GM23248 (cell line): Measurements from ENCODE around the gene L1TD1. TPM values are rescaled to one million over a fixed set of nuclear protein-coding genes. Genes with fewer than 3 reads are reported as not detected.
"Not testable (repeated sequence)": the region's sequence is repeated elsewhere in the genome, so short reads cannot be mapped to it uniquely, and the experiment has no call there.

Experiments used
- DNase-seq: peaks from one replicate; pipeline ENCODE4 v3.0.0-alpha.2; 2015
- H2AFZ ChIP-seq: fragments of 200-600 bp; sonication (generic); 2 replicates; pipeline ENCODE4 v1.6.1; 2016; ENCODE audit warnings: antibody characterized with exemption
- H3F3A ChIP-seq: fragments of 200-600 bp; sonication (generic); 2 replicates; pipeline ENCODE4 v1.6.1; 2016; ENCODE audit warnings: mild to moderate bottlenecking, antibody characterized with exemption, mixed run types; ENCODE audit not compliant: insufficient read depth
- H3K27ac ChIP-seq: fragments of 200-600 bp; sonication (generic); 2 replicates; pipeline ENCODE4 v1.5.1; 2016; ENCODE audit warnings: mild to moderate bottlenecking
- H3K27me3 ChIP-seq: fragments of 200-600 bp; sonication (generic); replicated peaks from 2 replicates; pipeline ENCODE4 v1.6.1; 2016; ENCODE audit warnings: mild to moderate bottlenecking; ENCODE audit not compliant: insufficient read depth
- H3K36me3 ChIP-seq: fragments of 200-600 bp; sonication (generic); 2 replicates; pipeline ENCODE4 v1.6.1; 2016; ENCODE audit warnings: low read depth, mild to moderate bottlenecking
- H3K4me1 ChIP-seq: fragments of 200-600 bp; sonication (generic); 2 replicates; pipeline ENCODE4 v1.6.1; 2016; ENCODE audit warnings: mild to moderate bottlenecking; ENCODE audit not compliant: insufficient read depth
- H3K4me2 ChIP-seq: fragments of 200-600 bp; sonication (generic); one replicate; pipeline ENCODE4 v1.6.1; 2016; ENCODE audit warnings: mild to moderate bottlenecking; ENCODE audit not compliant: unreplicated experiment
- H3K4me3 ChIP-seq: fragments of 200-600 bp; sonication (generic); 2 replicates; pipeline ENCODE4 v1.5.1; 2016; ENCODE audit warnings: mild to moderate bottlenecking
- H3K79me2 ChIP-seq: fragments of 200-600 bp; sonication (generic); 2 replicates; pipeline ENCODE4 v1.6.1; 2016; ENCODE audit warnings: mild to moderate bottlenecking; ENCODE audit not compliant: insufficient read depth
- H3K9ac ChIP-seq: fragments of 200-600 bp; sonication (generic); 2 replicates; pipeline ENCODE4 v1.6.1; 2016; ENCODE audit warnings: mild to moderate bottlenecking
- H3K9me2 ChIP-seq: fragments of 200-600 bp; sonication (generic); 2 replicates; pipeline ENCODE4 v1.6.1; 2016; ENCODE audit warnings: mixed run types, mild to moderate bottlenecking, moderate library complexity; ENCODE audit not compliant: insufficient read depth
- H3K9me3 ChIP-seq: fragments of 200-600 bp; sonication (generic); one replicate; pipeline ENCODE4 v1.6.1; 2017; ENCODE audit warnings: low read depth
- H4K20me1 ChIP-seq: fragments of 200-600 bp; sonication (generic); 2 replicates; pipeline ENCODE4 v1.6.0; 2016; ENCODE audit not compliant: insufficient read depth
- EZH2 ChIP-seq: fragments of 200-600 bp; sonication (generic); IDR thresholded peaks from 2 replicates; pipeline ENCODE4 v1.6.1; 2018; ENCODE audit warnings: antibody characterized with exemption, mild to moderate bottlenecking; ENCODE audit not compliant: insufficient read depth, poor library complexity, severe bottlenecking
- EZH2phosphoT487 ChIP-seq: fragments of 200-600 bp; sonication (generic); IDR thresholded peaks from 2 replicates; pipeline ENCODE4 v1.6.1; 2018; ENCODE audit warnings: antibody characterized with exemption, moderate library complexity, mild to moderate bottlenecking, low read depth; ENCODE audit not compliant: insufficient read depth
- WGBS, 2 experiments: methylation state at CpG; one replicate each; pipeline ENCODE4 v1.1.6; 2015 to 2017; ENCODE audit warnings: low lambda C conversion rate in 2 of 2, low coverage in 1 of 2; ENCODE audit errors: missing lambda C conversion rate in 2 of 2; 5-methylcytosine and 5-hydroxymethylcytosine counted together
- in situ Hi-C: fragments of 300-500 bp; cut with MboI; formaldehyde crosslinking; loops from 2 replicates; pipeline ENCODE4 v1.15.0; 2020
- polyA plus RNA-seq: library from polyadenylated mRNA; unstranded; fragments of >200 nt; fragmentation: Nextera tagmentation; extraction: Ambion mirVana; gene quantifications from 2 replicates; pipeline ENCODE4 v1.2.1, GENCODE V29; 2016
- total RNA-seq: library from RNA; depleted of rRNA; stranded (reverse); fragments of >200 nt; shearing (Covaris generic); gene quantifications from 2 replicates; pipeline ENCODE4 v1.2.3, GENCODE V29; 2014

The L1TD1 gene
- total and polyA plus RNA-seq, 2 experiments from 2014 or later, result 0.11 to 0.14 TPM

DNA sequence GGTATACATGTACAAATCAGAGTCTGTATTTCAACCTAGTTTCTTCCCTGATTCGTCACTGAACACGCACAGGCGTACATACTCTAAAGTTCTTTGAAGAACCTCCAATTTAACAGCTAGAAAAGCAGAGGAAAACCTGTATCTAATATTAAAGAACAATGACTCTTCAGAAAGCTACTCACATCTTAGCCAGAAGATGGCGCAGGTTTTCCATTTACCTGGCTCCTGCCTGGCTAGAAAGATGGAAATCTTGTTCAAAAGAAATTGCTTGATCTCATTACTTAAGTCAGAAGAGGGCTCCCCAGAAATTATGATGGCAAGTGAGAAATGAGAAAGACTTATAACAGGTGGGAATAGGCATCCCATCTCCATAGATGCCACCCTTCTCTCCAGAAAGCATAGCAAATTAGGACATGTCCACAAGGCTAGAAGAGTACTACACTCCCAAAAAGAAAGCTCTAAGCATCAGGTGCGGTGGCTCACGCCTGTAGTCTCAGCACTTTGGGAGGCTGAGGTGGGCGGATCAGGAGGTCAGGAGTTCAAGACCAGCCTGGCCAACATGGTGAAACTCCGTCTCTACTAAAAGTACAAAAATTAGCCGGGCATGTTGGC, 19.0 kb upstream of the L1TD1 start:
- Histone ChIP-seq H3K9me3 (no peaks in the 10 kb centered on the region), H3K4me1 (no peaks in the 10 kb centered on the region), H3K79me2 (no peaks in the 10 kb centered on the region), H3K4me3 (no peak overlapping the region), H3K27ac (no peak overlapping the region), H3K4me2 (no peak overlapping the region), H3F3A (no peaks in the 10 kb centered on the region), H4K20me1 (no peaks in the 10 kb centered on the region), H3K9me2 (no peaks in the 10 kb centered on the region), H3K27me3 (peaks cover 6% of the 10 kb centered on the region), H3K9ac (no peak overlapping the region), H2AFZ (no peak overlapping the region), H3K36me3 (no peaks in the 10 kb centered on the region)
- peak; percentile 71 for DNase-seq
- TF ChIP-seq EZH2 (no peak), EZH2phosphoT487 (no peak)
- in situ Hi-C loops, result loop anchor here (5.0 to 10.0 kb wide), 2 partner anchors 232 to 579 kb away; no protein-coding TSS in a partner anchor
- WGBS, 2 experiments, result 33 to 39% methylated on average over 9 of the region's 9 CpGs

DNA sequence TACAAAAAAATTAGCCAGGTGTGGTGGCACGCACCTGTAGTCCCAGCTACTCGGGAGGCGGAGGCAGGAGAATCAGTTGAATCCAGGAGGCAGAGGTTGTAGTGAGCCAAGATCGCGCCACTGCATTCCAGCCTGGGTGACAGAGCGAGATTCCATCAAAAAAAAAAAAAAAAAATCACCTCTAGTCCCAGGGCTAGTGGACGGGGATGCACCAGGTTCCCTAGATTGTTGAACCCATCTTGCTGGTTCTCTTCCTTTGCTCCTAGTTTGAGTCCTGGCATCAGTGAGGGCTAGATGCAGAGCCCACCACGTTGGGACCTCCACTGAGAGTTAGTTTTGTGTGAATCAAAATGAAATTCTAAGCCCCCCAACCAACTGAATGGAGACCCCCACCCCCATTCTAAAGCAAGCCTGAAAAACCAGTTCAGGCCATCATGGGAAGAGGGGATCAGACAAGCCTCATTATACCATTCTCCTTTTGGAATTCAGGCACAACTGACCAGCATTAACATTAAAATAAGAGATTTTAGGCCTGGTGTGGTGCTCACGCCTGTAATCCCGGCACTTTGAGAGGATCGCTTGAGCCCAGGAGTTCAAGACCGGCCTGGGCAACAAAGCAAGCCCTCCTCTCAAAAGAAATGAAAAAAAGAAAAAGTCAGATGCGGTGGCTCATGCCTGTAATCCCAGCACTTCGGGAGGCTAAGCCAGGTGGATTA, 17.9 kb upstream of the L1TD1 start:
- Histone ChIP-seq H3K27ac (no peak overlapping the region), H3K4me1 (no peaks in the 10 kb centered on the region), H3K9ac (no peak overlapping the region), H3K79me2 (no peaks in the 10 kb centered on the region), H3K4me3 (no peak overlapping the region), H3K9me3 (no peaks in the 10 kb centered on the region), H3K4me2 (no peak overlapping the region), H3K27me3 (peaks cover 4% of the 10 kb centered on the region; the same call in 1 of the 2 replicates), H3K36me3 (no peaks in the 10 kb centered on the region), H3K9me2 (no peaks in the 10 kb centered on the region), H4K20me1 (no peaks in the 10 kb centered on the region), H2AFZ (no peak overlapping the region), H3F3A (no peaks in the 10 kb centered on the region)
- 76 to 78% methylated on average over 14 of the region's 14 CpGs for WGBS, 2 experiments
- no peak for DNase-seq
- in situ Hi-C loops, result loop anchor here (5.0 to 10.0 kb wide), 2 partner anchors 231 to 578 kb away; no protein-coding TSS in a partner anchor
- no peak for TF ChIP-seq EZH2
- no peak for TF ChIP-seq EZH2phosphoT487

DNA sequence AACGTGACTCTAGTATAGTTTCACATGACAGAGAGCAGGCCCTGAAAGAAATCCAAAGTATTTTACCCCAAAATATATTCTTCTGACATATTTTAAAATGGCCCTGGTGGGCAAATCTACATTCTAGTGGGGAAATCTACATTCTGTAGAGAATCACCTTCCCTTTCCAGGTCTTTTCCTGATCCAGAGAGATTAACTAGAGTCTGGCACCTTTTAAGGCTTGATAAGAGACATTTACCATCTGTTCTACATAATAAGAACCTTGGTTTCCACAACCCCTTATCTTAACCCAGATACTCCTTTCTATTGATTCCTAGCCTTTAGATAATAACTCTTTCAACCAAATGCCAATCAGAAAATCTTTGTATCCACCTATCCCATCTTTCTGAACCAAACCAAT, 17.0 kb upstream of the L1TD1 start:
- peaks cover 4% of the 10 kb centered on the region; the same call in 1 of the 2 replicates for H3K27me3 ChIP-seq
- no peak overlapping the region for H3K4me3 ChIP-seq
- H3K79me2 ChIP-seq, result no peaks in the 10 kb centered on the region
- no peak for DNase-seq
- no peaks in the 10 kb centered on the region for H4K20me1 ChIP-seq
- H3K9me3 ChIP-seq, result no peaks in the 10 kb centered on the region
- no peak for TF ChIP-seq EZH2phosphoT487
- no peak for TF ChIP-seq EZH2
- H3K9me2 ChIP-seq, result no peaks in the 10 kb centered on the region
- no peaks in the 10 kb centered on the region for H3F3A ChIP-seq
- no peaks in the 10 kb centered on the region for H3K36me3 ChIP-seq
- no peak overlapping the region for H3K9ac ChIP-seq
- H3K4me1 ChIP-seq, result no peaks in the 10 kb centered on the region
- in situ Hi-C loops, result loop anchor here (5.0 to 10.0 kb wide), 2 partner anchors 230 to 577 kb away; no protein-coding TSS in a partner anchor
- H3K4me2 ChIP-seq, result no peak overlapping the region
- no peak overlapping the region for H2AFZ ChIP-seq
- WGBS, 2 experiments, result 40 to 59% methylated on average over 1 of the region's 1 CpG
- H3K27ac ChIP-seq, result no peak overlapping the region

DNA sequence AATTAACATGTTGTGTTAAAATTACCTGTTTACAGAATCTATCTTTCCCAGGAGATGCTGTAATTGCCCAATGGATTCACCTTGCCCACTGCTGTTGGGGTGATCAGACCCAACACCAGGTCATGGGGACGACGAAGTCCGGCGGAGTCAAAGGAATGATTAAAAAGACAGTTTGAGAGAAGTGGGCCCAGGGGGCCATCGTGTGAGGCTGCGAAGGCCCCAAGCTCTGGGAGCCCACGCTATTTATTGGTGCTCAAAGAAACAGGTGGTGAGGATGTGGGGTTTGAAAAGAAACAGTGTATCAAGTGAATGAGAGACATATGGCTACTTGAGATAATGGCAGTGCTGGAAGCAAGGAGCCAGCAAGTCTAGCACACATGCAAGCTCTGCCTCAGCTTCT, 16.3 kb upstream of the L1TD1 start:
- peaks cover 4% of the 10 kb centered on the region; the same call in 1 of the 2 replicates for H3K27me3 ChIP-seq
- in situ Hi-C loops, result loop anchor here (5.0 to 10.0 kb wide), 2 partner anchors 229 to 576 kb away; no protein-coding TSS in a partner anchor
- WGBS, 2 experiments, result 60 to 74% methylated on average over 7 of the region's 7 CpGs

DNA sequence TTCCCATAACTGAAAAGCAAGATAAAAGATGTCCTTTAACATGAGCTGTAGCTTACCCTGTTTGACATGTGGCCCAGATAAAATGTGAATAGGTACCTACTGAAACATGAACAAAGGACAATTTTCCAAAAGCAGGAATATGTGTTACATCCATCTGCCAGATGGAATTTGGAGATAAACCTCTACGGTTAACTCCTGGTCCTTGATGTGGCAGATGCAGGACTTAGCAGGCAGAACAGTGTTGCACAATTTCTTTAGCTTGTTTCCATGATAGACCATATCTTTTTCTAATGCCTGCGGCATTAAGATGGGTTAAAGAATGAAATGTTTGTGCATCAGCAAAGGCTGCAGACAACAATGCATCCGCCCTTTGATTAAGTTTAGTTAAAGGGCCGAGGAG, 14.6 kb upstream of the L1TD1 start:
- H3K9me3 ChIP-seq, H3K36me3 ChIP-seq, H3K4me3 ChIP-seq, DNase-seq, H3F3A ChIP-seq, H3K9ac ChIP-seq, H3K9me2 ChIP-seq, H3K27ac ChIP-seq, H3K79me2 ChIP-seq, H2AFZ ChIP-seq, H3K4me1 ChIP-seq, H3K4me2 ChIP-seq, H3K27me3 ChIP-seq, in situ Hi-C loops, H4K20me1 ChIP-seq: not testable (repeated sequence)
- WGBS, 2 experiments, result 63 to 68% methylated on average over 4 of the region's 4 CpGs

More for the DNA sequence above, 16.3 kb upstream of the L1TD1 start:
- Histone ChIP-seq H3K9me3 (no peaks in the 10 kb centered on the region), H4K20me1 (no peaks in the 10 kb centered on the region), H3K79me2 (no peaks in the 10 kb centered on the region), H2AFZ (no peak overlapping the region), H3K4me1 (no peaks in the 10 kb centered on the region), H3K4me3 (no peak overlapping the region), H3K9me2 (no peaks in the 10 kb centered on the region), H3K36me3 (no peaks in the 10 kb centered on the region), H3K9ac (no peak overlapping the region), H3K4me2 (no peak overlapping the region), H3F3A (no peaks in the 10 kb centered on the region), H3K27ac (no peak overlapping the region)
- DNase-seq, result no peak
- TF ChIP-seq EZH2phosphoT487 (no peak), EZH2 (no peak)
